Heart left ventricle (tissue), 16 donors: Measurements from ENCODE around the gene LYPD8. TPM values are rescaled to one million over a fixed set of nuclear protein-coding genes. Genes with fewer than 3 reads are reported as not detected.

ENCODE experiments used
- ATAC-seq, 4 donors: fragments of 200-7000 bp; cut with Tn5 transposase; one replicate each; pipeline ENCODE4 v1.9.1; 2020 to 2022; ENCODE audit warnings: moderate library complexity in 4 of 4, mild to moderate bottlenecking in 3 of 4, moderate number of reproducible peaks in 1 of 4
- DNase-seq, 5 donors: peaks; one replicate each; pipeline ENCODE4 v3.0.0-alpha.2; 2020
- H3K27ac ChIP-seq, 12 donors: fragments of 200-600 bp; sonication (generic) in 4 of 12; one replicate each; pipeline versions ENCODE4 v1.5.0 to v1.8.0; 2016 to 2022; ENCODE audit warnings: mild to moderate bottlenecking in 2 of 12
- H3K27me3 ChIP-seq, 9 donors: fragments of 200-600 bp; sonication (generic) in 2 of 9; one replicate each; pipeline versions ENCODE4 v1.5.1 to v1.8.0; 2016 to 2022; ENCODE audit warnings: mild to moderate bottlenecking in 3 of 9
- H3K36me3 ChIP-seq, 9 donors: fragments of 200-600 bp; sonication (generic) in 2 of 9; one replicate each; pipeline versions ENCODE4 v1.5.0 to v1.8.0; 2018 to 2022; ENCODE audit warnings: mild to moderate bottlenecking in 2 of 9
- H3K4me1 ChIP-seq, 12 donors: fragments of 200-600 bp; sonication (generic) in 4 of 12; one replicate each; pipeline versions ENCODE4 v1.5.0 to v1.8.0; 2016 to 2022; ENCODE audit warnings: mild to moderate bottlenecking in 3 of 12
- H3K4me3 ChIP-seq, 12 donors: fragments of 200-600 bp; sonication (generic) in 4 of 12; one replicate each; pipeline versions ENCODE4 v1.5.0 to v1.8.0; 2017 to 2022; ENCODE audit warnings: mild to moderate bottlenecking in 9 of 12, moderate library complexity in 4 of 12
- H3K9me3 ChIP-seq, 12 donors: fragments of 200-600 bp; sonication (generic) in 4 of 12; one replicate each; pipeline versions ENCODE4 v1.5.0 to v1.8.0; 2016 to 2022; ENCODE audit warnings: mild to moderate bottlenecking in 1 of 12
- CTCF ChIP-seq, 12 donors: fragments of 200-600 bp; sonication (generic) in 4 of 12; IDR thresholded peaks; one replicate each; pipeline versions ENCODE4 v1.5.0 to v1.8.0; 2018 to 2022; ENCODE audit warnings: antibody characterized with exemption in 12 of 12, mild to moderate bottlenecking in 5 of 12
- POLR2A ChIP-seq, 2 donors: fragments of 450-650 bp; IDR thresholded peaks; one replicate each; pipeline ENCODE4 v1.6.1; 2017; ENCODE audit warnings: antibody characterized with exemption in 2 of 2, mild to moderate bottlenecking in 2 of 2, moderate library complexity in 2 of 2
- WGBS, 4 donors: extraction: QIAGEN DNeasy Blood & Tissue Kit in 2 of 4; methylation state at CpG; one replicate each; pipeline versions ENCODE4 v1.1.5 to v1.1.7; 2013 to 2018; 5-methylcytosine and 5-hydroxymethylcytosine counted together
- intact Hi-C, 10 donors: fragments of 100-400 bp; cut with DNase I; formaldehyde crosslinking; loops; one replicate each; pipeline versions ENCODE4 v1.11.1 to v1.14.2; 2022
- polyA plus RNA-seq, 2 donors: library from polyadenylated mRNA; stranded (reverse); fragments of 200-250 nt; gene quantifications; one replicate each; pipeline ENCODE4 v1.2.3, GENCODE V29; 2013
- total RNA-seq, 9 donors: library from RNA; depleted of rRNA in 2 of 9; stranded (reverse); fragments of >200 nt in 2 of 9; fragmentation: NEBNext Ultra II Directional in 3 of 9; extraction: Animal tissue kit (Norgen Biotek cat#: 25700) in 3 of 9; gene quantifications; one replicate each; pipeline versions ENCODE4 v1.1.0 to v1.2.4, GENCODE V29; 2016 to 2023
- donor health status: ischemic (EF 13 %, LVEDD 7.1; RV severe dilation, severe dysfunction).
- donor health status: healthy with polysubstance abuse.
- donor health status: DM: no; HTN: yes; CAD: no.
- donor health status: DM: no; HTN: no; CAD: no.
- donor health status: ischemic (EF 25% LVEDD 6.9; RV normal size, moderate dysfunction).
- donor health status: ischemic (EF 25% LVEDD 5.7; RV mildly dilated, moderate dysfunction).
- donor health status: healthy.
- donor health status: DM: yes; HTN: yes; CAD: no.
- donor health status: ischemic (EF 35%, LVEDD 5.7; RV mildly dilated, moderate dysfunction).
- donor health status: nonischemic (EF 11% LVEDD 7.7; RV severe dilation, severe dysfunction).
- donor health status: DM: yes; HTN: yes; CAD: no.
- donor health status: PGD.
- donor health status: ischemic (EF 29% LVEDD 5.4; RV normal size, mild dysfunction).
- donor health status: nonischemic (EF 23%, LVEDD 6.1; RV moderate dilation, normal function).

Gene LYPD8
- total and polyA plus RNA-seq, 11 donors: not detected

- DNase-seq (no peak), ATAC-seq (no peak)
- Histone ChIP-seq H3K36me3 (no peaks in the 10 kb centered on the region), H3K9me3 (peaks cover 0 to 9% (median 0%) of the 10 kb centered on the region in 12 donors), H3K27me3 (peaks cover 0 to 8% (median 0%) of the 10 kb centered on the region in 9 donors), H3K27ac (no peak overlapping the region), H3K4me1 (no peaks in the 10 kb centered on the region), H3K4me3 (no peak overlapping the region)
- 63 to 75% (median 73%) methylated on average over 13 to 16 of the region's 16 CpGs for WGBS, 4 donors
- intact Hi-C loops: no loop called here
- TF ChIP-seq CTCF (IDR thresholded peaks at IDR 0.05) (no peak), POLR2A (IDR thresholded peaks at IDR 0.05) (no peak)
Observed at GRCh38 chr1:248739572-248740205, 15.9 kb downstream of the LYPD8 start.

- WGBS, 4 donors: 58 to 79% (median 70%) methylated on average over 6 of the region's 6 CpGs
- ATAC-seq (no peak), DNase-seq (no peak)
- no peaks in the 10 kb centered on the region for H3K4me1 ChIP-seq
- H3K9me3 ChIP-seq: peaks cover 0 to 12% (median 0%) of the 10 kb centered on the region in 12 donors
- peaks cover 0 to 8% (median 0%) of the 10 kb centered on the region in 9 donors for H3K27me3 ChIP-seq
- H3K4me3 ChIP-seq: no peak overlapping the region
- intact Hi-C loops: no loop called here
- H3K27ac ChIP-seq: peak overlapping the region in 1 of 12 donors; percentile 25
- H3K36me3 ChIP-seq: no peaks in the 10 kb centered on the region
- TF ChIP-seq CTCF (IDR thresholded peaks at IDR 0.05) (no peak), POLR2A (IDR thresholded peaks at IDR 0.05) (no peak)
Observed at GRCh38 chr1:248737457-248737856, 18.1 kb downstream of the LYPD8 start.

- H3K9me3 ChIP-seq: peaks cover 0 to 12% (median 0%) of the 10 kb centered on the region in 12 donors
- no peaks in the 10 kb centered on the region for H3K4me1 ChIP-seq
- no peak for ATAC-seq
- intact Hi-C loops: no loop called here
- no peak for DNase-seq
- 58 to 77% (median 62%) methylated on average over 4 of the region's 4 CpGs for WGBS, 4 donors
- H3K4me3 ChIP-seq: no peak overlapping the region
- TF ChIP-seq CTCF (IDR thresholded peaks at IDR 0.05): no peak
- no peak for TF ChIP-seq POLR2A (IDR thresholded peaks at IDR 0.05)
- H3K27me3 ChIP-seq: peaks cover 0 to 8% (median 0%) of the 10 kb centered on the region in 9 donors
- H3K27ac ChIP-seq: peak overlapping the region in 1 of 12 donors; percentile 25
- no peaks in the 10 kb centered on the region for H3K36me3 ChIP-seq
Observed at GRCh38 chr1:248736977-248737376, 18.6 kb downstream of the LYPD8 start.

GRCh38 chr1:248733566-248733965 lies 22.0 kb downstream of the LYPD8 start:
- Histone ChIP-seq H3K36me3 (no peaks in the 10 kb centered on the region), H3K4me3 (no peak overlapping the region), H3K27ac (no peak overlapping the region), H3K27me3 (peaks cover 0 to 4% (median 0%) of the 10 kb centered on the region in 9 donors), H3K9me3 (peaks cover 0 to 12% (median 0%) of the 10 kb centered on the region in 12 donors), H3K4me1 (no peaks in the 10 kb centered on the region)
- 71 to 90% (median 79%) methylated on average over 5 of the region's 5 CpGs for WGBS, 4 donors
- TF ChIP-seq CTCF (IDR thresholded peaks at IDR 0.05) (no peak), POLR2A (IDR thresholded peaks at IDR 0.05) (no peak)
- DNase-seq (no peak), ATAC-seq (no peak)
- intact Hi-C loops: no loop called here
